GM19240 (cell line): ENCODE results near the gene MANEA.
"Not testable (repeated sequence)": the region's sequence is repeated elsewhere in the genome, so short reads cannot be mapped to it uniquely, and the experiment has no call there.

Experiments used
- DNase-seq: peaks from one replicate; pipeline ENCODE4 v3.0.0; 2011; ENCODE audit warnings: low spot score; ENCODE audit not compliant: insufficient read length

MANEA gene, protein sequence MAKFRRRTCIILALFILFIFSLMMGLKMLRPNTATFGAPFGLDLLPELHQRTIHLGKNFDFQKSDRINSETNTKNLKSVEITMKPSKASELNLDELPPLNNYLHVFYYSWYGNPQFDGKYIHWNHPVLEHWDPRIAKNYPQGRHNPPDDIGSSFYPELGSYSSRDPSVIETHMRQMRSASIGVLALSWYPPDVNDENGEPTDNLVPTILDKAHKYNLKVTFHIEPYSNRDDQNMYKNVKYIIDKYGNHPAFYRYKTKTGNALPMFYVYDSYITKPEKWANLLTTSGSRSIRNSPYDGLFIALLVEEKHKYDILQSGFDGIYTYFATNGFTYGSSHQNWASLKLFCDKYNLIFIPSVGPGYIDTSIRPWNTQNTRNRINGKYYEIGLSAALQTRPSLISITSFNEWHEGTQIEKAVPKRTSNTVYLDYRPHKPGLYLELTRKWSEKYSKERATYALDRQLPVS

GRCh38 chr6:95577304-95578105, at the start of gene MANEA:
Gene MANEA (plus strand): TSS chr6:95577535. CDS start chr6:95586440, 8,905 bp downstream.
- DNase-seq, result peak; percentile 11

- no peak for DNase-seq
Measured at GRCh38 chr6:95529762-95530161, 47.6 kb upstream of the MANEA start.

DNA sequence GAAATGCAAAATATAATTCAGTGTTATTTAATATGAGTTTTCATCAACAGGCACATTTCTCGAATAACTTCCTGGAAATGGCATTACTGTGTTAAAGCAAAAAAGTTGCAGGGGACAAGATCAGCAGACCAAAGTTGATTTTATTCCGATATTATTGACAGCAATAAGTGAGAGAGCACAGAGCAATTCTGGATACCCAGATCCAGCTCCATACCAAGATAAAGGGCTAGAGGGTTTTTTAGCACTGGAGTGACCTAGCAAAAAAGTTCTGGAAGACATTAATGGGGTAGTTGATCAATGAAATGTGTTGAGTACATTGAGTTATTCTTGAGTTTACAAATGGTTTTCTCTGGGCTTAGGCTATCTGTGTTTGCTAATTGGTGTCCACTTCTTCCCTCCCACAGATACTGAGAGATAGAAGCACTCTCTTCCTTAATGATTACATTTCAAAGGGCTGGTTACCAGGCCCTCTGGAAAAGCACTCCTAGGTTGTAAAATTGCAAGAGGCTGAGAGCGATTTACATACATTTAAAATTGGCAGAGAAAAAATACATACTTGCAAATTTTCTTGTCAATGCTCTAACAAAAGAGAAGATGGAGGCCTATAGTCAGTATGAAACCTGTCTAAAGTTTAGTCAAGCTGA, 47.0 kb upstream of the MANEA start:
- DNase-seq, result no peak

DNA sequence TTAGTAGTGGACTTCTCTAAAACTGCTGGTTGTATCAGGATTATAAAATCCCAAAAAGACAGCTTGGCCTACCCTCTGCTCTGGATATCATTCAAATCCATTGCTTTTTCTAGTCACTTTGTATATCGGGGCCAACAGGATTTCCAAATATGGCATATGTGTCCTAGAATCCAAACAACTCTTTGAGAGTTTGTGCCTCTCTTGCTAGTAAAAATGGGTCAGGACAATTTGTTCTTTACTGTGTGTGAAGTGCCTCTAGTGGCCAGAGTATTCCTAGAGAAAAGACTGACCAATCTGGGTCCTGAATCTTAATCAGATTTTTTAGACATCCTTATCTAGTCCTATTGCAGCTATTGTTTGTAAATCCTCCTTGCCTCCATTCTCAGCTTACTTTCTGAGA, 33.5 kb upstream of the MANEA start:
- DNase-seq, result no peak

GRCh38 chr6:95544517-95545225, 32.7 kb upstream of the MANEA start:
- DNase-seq, result no peak

- no peak for DNase-seq
Measured at GRCh38 chr6:95545226-95545625, 32.1 kb upstream of the MANEA start.

DNA sequence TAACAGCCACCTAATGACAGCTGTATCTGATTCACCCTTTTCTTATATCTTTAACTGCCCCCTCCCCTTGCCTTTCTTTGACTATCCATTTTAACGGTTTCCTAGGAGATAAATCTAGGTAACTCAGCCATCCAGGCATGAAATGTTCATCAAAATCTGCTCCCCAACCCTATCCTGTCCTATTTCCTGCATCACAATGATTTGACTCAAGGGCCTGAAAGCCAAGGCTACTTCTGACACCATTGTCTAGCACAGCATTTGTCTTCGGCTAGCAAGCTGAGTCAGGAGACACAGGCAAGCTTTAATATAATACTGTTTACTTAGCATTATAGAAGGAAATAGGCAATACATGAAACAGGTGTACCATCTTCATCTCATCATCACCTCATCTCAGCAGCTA, 31.6 kb upstream of the MANEA start:
- no peak for DNase-seq

GRCh38 chr6:95546148-95546547, 31.2 kb upstream of the MANEA start:
- DNase-seq, result no peak

- no peak for DNase-seq
Measured at GRCh38 chr6:95547043-95547442, 30.3 kb upstream of the MANEA start.

GRCh38 chr6:95548188-95548786, 29.0 kb upstream of the MANEA start:
- DNase-seq, result no peak

DNA sequence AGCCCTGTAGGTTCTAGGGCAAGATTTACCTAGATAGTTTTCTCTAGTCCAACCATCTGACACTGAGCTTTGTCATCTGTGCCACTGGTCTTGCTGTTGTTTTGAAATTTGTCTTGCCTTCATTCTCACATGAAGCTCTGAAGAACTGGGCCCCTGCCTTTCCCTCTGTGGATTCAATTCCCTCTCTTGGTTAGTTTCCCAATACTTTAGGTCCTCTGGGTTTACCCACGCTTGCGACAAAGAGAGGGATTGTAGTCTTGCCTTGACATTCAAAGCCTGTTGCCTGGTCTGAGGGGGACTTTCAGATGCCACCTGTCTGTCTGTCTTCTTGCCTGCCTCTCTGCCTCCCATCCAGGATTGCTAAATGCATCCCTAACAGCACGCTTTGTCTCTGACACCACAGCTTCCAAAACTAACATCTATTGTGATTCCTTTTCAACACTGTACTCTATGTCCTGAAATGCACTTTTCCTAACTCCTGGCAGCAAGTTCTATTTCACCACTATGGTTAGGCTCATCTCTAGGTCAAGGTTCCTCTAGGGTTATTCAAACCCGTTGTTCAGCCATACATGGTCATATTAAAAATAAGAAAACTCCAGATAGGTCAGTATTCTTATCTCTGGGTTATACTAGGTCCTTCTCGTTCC, 25.5 kb upstream of the MANEA start:
- DNase-seq, result no peak

DNA sequence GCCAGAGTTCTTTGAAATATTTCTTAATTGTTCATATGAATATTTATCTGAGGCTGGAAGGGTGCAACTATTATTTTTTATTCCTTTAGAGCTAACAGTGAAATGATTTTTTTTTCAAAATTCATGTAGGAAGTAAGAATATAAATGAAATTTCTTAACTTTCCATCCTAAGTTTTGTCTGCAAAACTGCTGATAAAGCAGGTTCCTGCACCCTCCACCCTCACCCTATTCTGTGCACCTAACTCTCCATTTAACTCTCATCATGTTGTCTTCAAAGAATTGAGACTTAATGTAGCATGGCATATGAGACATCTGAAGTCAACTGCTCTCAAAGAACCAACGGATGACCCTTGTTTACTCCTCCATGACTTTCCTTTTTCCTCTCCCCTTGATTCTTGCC, 23.5 kb upstream of the MANEA start:
- DNase-seq, result no peak

DNA sequence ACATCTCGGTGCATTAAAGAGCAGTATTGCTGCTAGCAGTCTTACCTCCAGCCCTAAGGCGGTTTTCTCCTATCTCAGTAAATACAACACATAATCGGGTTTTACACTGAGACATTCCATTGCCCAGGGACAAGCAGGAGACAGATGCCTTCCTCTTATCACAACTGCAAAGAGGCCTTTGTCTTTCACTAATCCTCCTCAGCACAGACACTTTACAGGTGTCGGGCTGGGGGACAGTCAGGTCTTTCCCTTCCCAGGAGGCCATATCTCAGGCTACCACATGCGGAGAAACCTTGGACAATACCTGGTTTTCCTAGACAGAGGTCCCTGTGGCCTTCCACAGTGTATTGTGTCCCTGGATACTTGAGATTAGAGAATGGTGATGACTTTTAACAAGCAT, 16.4 kb upstream of the MANEA start:
- not testable (repeated sequence) for DNase-seq

- DNase-seq, result no peak
Measured at GRCh38 chr6:95569560-95569959, 7.8 kb upstream of the MANEA start.

DNA sequence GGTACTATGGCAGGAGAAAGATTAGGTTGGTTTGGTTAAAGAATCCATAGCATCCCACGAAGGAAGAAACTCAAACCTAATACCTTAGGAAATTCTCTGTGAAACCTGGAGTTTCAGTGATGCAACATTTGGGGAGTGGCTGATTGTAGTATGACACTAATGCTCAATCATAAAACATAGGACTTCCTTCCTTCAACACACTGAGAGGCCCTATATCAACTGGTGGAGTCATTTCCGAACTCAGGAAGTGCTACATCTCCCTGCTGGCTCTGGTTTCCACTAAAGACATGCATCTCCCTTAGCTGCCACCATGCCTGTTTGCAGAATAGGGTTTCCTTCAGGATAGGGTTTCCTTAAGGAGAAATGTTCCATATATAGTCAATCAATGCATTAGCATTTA, 5.2 kb upstream of the MANEA start:
- no peak for DNase-seq

DNA sequence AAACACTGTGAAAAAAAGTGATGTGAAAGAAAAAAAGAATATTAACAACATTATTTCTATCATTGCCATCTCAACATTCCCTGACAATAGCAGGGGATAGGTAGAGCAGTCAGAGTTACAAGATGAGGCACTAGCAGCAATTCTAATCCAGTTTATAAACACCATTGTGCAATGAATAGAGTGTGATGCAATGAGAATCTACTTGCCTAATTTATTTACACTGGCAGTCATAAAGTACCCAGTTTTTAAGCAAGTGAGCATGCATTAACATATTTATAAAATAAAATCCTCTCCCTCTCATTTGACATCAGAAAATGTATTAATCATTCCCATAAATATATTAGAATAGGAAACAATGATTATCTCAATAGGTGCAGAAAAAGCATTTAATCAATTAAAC, 2.5 kb upstream of the MANEA start:
- DNase-seq, result no peak

- DNase-seq, result no peak
Measured at GRCh38 chr6:95576218-95576997, 927 bp upstream of the MANEA start.

- no peak for DNase-seq
Measured at GRCh38 chr6:95576998-95577303, 384 bp upstream of the MANEA start.

DNA sequence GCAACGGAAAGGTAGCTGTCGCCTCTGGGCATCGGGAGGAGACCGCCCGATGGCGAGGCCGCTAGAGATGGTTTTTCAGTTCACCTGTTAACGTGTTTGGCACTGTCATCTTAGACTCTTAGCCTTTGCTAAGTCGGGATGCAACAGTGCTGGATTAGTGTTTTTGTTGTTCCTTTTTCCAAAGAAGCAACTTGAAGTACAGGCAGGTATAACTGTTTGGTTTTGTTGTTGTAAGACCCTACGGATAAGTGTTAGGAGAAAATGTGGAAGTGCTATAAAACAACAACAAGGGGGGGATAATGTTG, 723 bp downstream of the MANEA start:
- DNase-seq, result no peak

- no peak for DNase-seq
Measured at GRCh38 chr6:95581073-95581472, 3.7 kb downstream of the MANEA start.
